ENCODE data around the gene PPIL6.

The PPIL6 gene

GRCh38 chr6:109482905-109483734 is 42.7 kb upstream of the PPIL6 start, which contains the start of gene ZBTB24:
Gene ZBTB24, minus strand, starts transcription at chr6:109483219. Its CDS starts 1,193 bp downstream, at chr6:109482026.
- in situ Hi-C loops (cut with MboI; ENCODE audit: low pct_unique_long_range_greater_than_20kb, low sequenced_read_pairs, unreplicated experiment), result no loop called here
- peak; percentile 97 for DNase-seq (ENCODE audit: low spot score)
- TF ChIP-seq, protein P1, sequence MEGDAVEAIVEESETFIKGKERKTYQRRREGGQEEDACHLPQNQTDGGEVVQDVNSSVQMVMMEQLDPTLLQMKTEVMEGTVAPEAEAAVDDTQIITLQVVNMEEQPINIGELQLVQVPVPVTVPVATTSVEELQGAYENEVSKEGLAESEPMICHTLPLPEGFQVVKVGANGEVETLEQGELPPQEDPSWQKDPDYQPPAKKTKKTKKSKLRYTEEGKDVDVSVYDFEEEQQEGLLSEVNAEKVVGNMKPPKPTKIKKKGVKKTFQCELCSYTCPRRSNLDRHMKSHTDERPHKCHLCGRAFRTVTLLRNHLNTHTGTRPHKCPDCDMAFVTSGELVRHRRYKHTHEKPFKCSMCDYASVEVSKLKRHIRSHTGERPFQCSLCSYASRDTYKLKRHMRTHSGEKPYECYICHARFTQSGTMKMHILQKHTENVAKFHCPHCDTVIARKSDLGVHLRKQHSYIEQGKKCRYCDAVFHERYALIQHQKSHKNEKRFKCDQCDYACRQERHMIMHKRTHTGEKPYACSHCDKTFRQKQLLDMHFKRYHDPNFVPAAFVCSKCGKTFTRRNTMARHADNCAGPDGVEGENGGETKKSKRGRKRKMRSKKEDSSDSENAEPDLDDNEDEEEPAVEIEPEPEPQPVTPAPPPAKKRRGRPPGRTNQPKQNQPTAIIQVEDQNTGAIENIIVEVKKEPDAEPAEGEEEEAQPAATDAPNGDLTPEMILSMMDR (IDR thresholded peaks at IDR 0.05; ENCODE audit: extremely low read depth, insufficient read depth, missing control alignments), result no peak

DNA sequence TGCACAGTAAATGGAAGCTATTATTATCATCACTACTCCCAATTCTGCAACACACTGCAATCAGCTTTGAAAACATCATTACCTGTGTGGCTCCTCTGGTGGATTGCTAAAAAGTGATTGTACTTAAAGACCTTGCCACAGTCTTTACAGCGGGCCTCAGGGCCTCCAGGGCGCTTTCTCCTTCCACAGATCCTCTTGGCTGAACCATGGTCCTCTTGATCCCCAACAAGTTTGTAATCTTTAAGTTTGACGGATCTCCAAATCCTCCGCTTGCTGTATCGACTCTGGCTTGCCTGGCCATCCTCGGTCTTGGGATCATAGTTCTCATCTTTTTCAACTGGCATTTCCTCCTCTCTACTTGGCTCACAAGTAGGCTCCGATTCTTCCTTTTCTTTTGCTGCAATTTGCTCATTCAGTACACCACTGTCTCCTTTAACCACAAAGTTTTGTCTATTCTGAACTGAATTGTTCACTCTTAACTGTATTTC is 40.6 kb upstream of the PPIL6 start:
- no peak for DNase-seq (ENCODE audit: low spot score)
- in situ Hi-C loops (cut with MboI; ENCODE audit: low pct_unique_long_range_greater_than_20kb, low sequenced_read_pairs, unreplicated experiment), result no loop called here
- TF ChIP-seq, protein P1 (IDR thresholded peaks at IDR 0.05; ENCODE audit: extremely low read depth, insufficient read depth, missing control alignments), result no peak

GRCh38 chr6:109478841-109479624 is 38.6 kb upstream of the PPIL6 start:
- TF ChIP-seq, protein P1 (IDR thresholded peaks at IDR 0.05; ENCODE audit: extremely low read depth, insufficient read depth, missing control alignments), result no peak
- no peak for DNase-seq (ENCODE audit: low spot score)
- in situ Hi-C loops (cut with MboI; ENCODE audit: low pct_unique_long_range_greater_than_20kb, low sequenced_read_pairs, unreplicated experiment), result no loop called here

GRCh38 chr6:109478222-109478805 is 37.9 kb upstream of the PPIL6 start:
- in situ Hi-C loops (cut with MboI; ENCODE audit: low pct_unique_long_range_greater_than_20kb, low sequenced_read_pairs, unreplicated experiment), result no loop called here
- TF ChIP-seq, protein P1 (IDR thresholded peaks at IDR 0.05; ENCODE audit: extremely low read depth, insufficient read depth, missing control alignments), result no peak
- no peak for DNase-seq (ENCODE audit: low spot score)

GRCh38 chr6:109477725-109478124 is 37.3 kb upstream of the PPIL6 start:
- no peak for DNase-seq (ENCODE audit: low spot score)
- TF ChIP-seq, protein P1 (IDR thresholded peaks at IDR 0.05; ENCODE audit: extremely low read depth, insufficient read depth, missing control alignments), result no peak
- in situ Hi-C loops (cut with MboI; ENCODE audit: low pct_unique_long_range_greater_than_20kb, low sequenced_read_pairs, unreplicated experiment), result no loop called here

DNA sequence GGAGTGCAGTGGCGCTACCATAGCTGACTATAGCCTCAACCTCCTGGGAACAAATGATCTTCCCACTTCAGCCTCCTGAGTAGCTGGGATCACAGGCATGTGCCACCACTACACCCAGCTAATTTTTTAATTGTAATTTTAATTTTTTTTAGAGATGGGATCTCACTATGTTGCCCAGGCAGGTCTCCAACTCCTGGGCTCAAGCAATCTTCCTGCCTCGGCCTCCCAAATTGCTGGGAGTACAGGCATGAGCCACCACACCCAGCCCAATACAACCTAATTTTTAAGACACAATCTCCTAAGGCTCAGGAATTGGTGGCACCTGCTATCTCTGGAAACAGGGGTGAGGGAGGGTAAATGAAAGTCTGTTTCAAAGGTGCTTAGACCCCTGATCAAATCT is 36.8 kb upstream of the PPIL6 start:
- no peak for DNase-seq (ENCODE audit: low spot score)
- in situ Hi-C loops (cut with MboI; ENCODE audit: low pct_unique_long_range_greater_than_20kb, low sequenced_read_pairs, unreplicated experiment), result no loop called here
- TF ChIP-seq, protein P1 (IDR thresholded peaks at IDR 0.05; ENCODE audit: extremely low read depth, insufficient read depth, missing control alignments), result no peak
